Measurements from ENCODE around the gene CNGB1. TPM values are rescaled to one million over a fixed set of nuclear protein-coding genes. Genes with fewer than 3 reads are reported as not detected.

CNGB1 gene
- total and polyA plus RNA-seq, 9 donors: 0.11 TPM; not detected in 8

- Histone ChIP-seq H3K9me3 (no peaks in the 10 kb centered on the region), H3K4me1 (ENCODE audit: insufficient read depth) (no peaks in the 10 kb centered on the region), H3K27me3 (no peaks in the 10 kb centered on the region), H3K36me3 (no peaks in the 10 kb centered on the region), H3K27ac (no peak overlapping the region), H3K4me3 (no peak overlapping the region)
- TF ChIP-seq EP300 (IDR thresholded peaks at IDR 0.05) (no peak), CTCF (IDR thresholded peaks at IDR 0.05) (no peak), POLR2A (IDR thresholded peaks at IDR 0.05) (no peak)
- WGBS, 3 donors: 87 to 91% (median 90%) methylated on average over 9 of the region's 9 CpGs
- intact Hi-C loops (cut with DNase I): loop anchor here in 1 of 4 donors (5.0 kb wide), 1 partner anchor 106 kb away; no protein-coding TSS in a partner anchor
- no peak for DNase-seq
Observed at GRCh38 chr16:58013201-58013956, 42.5 kb upstream of the CNGB1 start.

- TF ChIP-seq EP300 (IDR thresholded peaks at IDR 0.05) (no peak), CTCF (IDR thresholded peaks at IDR 0.05) (no peak)
- Histone ChIP-seq H3K4me3 (no peak overlapping the region), H3K4me1 (ENCODE audit: insufficient read depth) (no peaks in the 10 kb centered on the region), H3K27ac (no peak overlapping the region), H3K36me3 (no peaks in the 10 kb centered on the region), H3K27me3 (no peaks in the 10 kb centered on the region), H3K9me3 (no peaks in the 10 kb centered on the region)
- no peak for DNase-seq
- 71 to 79% (median 73%) methylated on average over 9 of the region's 9 CpGs for WGBS, 3 donors
- intact Hi-C loops (cut with DNase I): loop anchor here in 1 of 4 donors (5.0 kb wide), 1 partner anchor 105 kb away; no protein-coding TSS in a partner anchor
Observed at GRCh38 chr16:58012481-58012880, 41.6 kb upstream of the CNGB1 start.

- H3K27me3 ChIP-seq: no peaks in the 10 kb centered on the region
- WGBS, 3 donors: 76 to 85% (median 76%) methylated on average over 3 of the region's 3 CpGs
- intact Hi-C loops (cut with DNase I): loop anchor here in 1 of 4 donors (5.0 kb wide), 1 partner anchor 104 kb away; no protein-coding TSS in a partner anchor
- DNase-seq: no peak
- no peak overlapping the region for H3K4me3 ChIP-seq
- H3K4me1 ChIP-seq (ENCODE audit: insufficient read depth): no peaks in the 10 kb centered on the region
- no peak overlapping the region for H3K27ac ChIP-seq
- TF ChIP-seq POLR2A (IDR thresholded peaks at IDR 0.05): no peak
- no peak for TF ChIP-seq EP300 (IDR thresholded peaks at IDR 0.05)
- TF ChIP-seq CTCF (IDR thresholded peaks at IDR 0.05): no peak
- H3K9me3 ChIP-seq: no peaks in the 10 kb centered on the region
- no peaks in the 10 kb centered on the region for H3K36me3 ChIP-seq
Observed at GRCh38 chr16:58011652-58012051, 40.7 kb upstream of the CNGB1 start.

GRCh38 chr16:58010886-58011285, 40.0 kb upstream of the CNGB1 start:
- H3K4me1 ChIP-seq (ENCODE audit: insufficient read depth): no peaks in the 10 kb centered on the region
- 73 to 83% (median 74%) methylated on average over 3 of the region's 3 CpGs for WGBS, 3 donors
- no peak overlapping the region for H3K4me3 ChIP-seq
- no peak for DNase-seq
- no peaks in the 10 kb centered on the region for H3K27me3 ChIP-seq
- intact Hi-C loops (cut with DNase I): loop anchor here in 1 of 4 donors (5.0 kb wide), 1 partner anchor 104 kb away; no protein-coding TSS in a partner anchor
- H3K9me3 ChIP-seq: no peaks in the 10 kb centered on the region
- no peaks in the 10 kb centered on the region for H3K36me3 ChIP-seq
- H3K27ac ChIP-seq: no peak overlapping the region
- no peak for TF ChIP-seq EP300 (IDR thresholded peaks at IDR 0.05)
- no peak for TF ChIP-seq CTCF (IDR thresholded peaks at IDR 0.05)
- TF ChIP-seq POLR2A (IDR thresholded peaks at IDR 0.05): no peak

Data from ovary (tissue), 9 donors.